ENCODE measurements around the gene CRAMP1.

GRCh38 chr16:1726661-1727502 is 114.7 kb downstream of the CRAMP1 start:
- TF ChIP-seq CTCF (IDR thresholded peaks at IDR 0.05) (no peak), POLR2AphosphoS5 (IDR thresholded peaks at IDR 0.05) (no peak), POLR2A (IDR thresholded peaks at IDR 0.05) (no peak), EP300 (IDR thresholded peaks at IDR 0.05) (no peak)

Data from sigmoid colon (tissue), 4 donors.